ENCODE measurements around the gene CCDC149.

CCDC149 gene

DNA sequence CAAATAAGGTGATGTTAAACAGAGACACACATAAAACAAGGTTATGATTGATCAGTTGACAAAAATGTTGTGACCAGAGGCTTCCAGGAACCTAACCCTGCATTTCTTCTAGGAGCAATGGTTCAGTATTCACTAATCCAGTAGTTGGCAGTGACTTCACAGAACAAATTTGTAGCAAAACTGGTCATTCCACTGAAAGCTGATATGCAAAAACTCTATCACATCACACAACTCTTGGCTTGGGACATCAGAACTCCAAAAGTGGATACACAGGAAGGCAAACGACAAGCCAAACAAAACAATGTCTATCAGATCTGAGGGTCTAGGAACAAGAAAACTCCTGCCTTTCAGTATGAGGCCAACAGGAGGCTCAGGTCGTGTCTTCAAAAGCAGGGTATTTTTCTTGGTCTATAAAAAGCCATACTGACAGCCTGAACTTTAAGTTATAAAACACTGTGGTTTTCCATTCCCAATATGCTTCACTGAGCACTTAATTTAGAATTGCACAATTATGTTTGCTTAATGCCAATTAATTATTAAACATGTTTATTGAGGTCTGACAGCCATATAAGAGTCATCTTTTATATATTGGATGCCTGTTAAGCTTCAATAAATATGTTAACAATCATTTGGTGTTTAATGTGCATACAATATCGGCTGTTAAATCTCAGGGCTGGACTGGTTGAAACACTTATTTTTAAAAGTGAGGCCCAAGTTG is 71.9 kb downstream of the CCDC149 start:
- no peak for DNase-seq (ENCODE audit: low read depth)
- TF ChIP-seq, protein P1, sequence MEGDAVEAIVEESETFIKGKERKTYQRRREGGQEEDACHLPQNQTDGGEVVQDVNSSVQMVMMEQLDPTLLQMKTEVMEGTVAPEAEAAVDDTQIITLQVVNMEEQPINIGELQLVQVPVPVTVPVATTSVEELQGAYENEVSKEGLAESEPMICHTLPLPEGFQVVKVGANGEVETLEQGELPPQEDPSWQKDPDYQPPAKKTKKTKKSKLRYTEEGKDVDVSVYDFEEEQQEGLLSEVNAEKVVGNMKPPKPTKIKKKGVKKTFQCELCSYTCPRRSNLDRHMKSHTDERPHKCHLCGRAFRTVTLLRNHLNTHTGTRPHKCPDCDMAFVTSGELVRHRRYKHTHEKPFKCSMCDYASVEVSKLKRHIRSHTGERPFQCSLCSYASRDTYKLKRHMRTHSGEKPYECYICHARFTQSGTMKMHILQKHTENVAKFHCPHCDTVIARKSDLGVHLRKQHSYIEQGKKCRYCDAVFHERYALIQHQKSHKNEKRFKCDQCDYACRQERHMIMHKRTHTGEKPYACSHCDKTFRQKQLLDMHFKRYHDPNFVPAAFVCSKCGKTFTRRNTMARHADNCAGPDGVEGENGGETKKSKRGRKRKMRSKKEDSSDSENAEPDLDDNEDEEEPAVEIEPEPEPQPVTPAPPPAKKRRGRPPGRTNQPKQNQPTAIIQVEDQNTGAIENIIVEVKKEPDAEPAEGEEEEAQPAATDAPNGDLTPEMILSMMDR (conservative IDR thresholded peaks at IDR 0.05; ENCODE audit: low read depth, low read length): no peak
- no peak overlapping the region for H3K4me3 ChIP-seq (ENCODE audit: low read depth, low read length)

DNA sequence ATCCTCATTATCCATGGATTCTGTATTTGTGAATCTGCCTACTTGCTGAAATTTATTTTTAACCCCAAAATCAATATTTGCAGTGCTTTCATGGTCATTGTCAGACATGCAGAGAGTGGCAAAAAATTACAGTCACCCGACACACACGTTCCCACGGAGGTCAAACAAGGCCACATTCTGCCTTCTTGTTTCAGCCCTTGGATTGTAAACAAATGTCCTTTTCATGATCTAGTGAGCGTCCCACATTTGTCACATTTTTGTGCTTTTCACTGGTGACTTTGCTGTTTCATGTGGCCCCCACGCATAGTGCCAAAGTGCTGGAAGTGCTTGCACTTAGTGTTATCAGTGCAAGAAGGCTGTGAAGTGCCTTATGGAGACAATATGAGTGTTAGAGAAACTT is 72.5 kb downstream of the CCDC149 start:
- TF ChIP-seq, protein P1 (conservative IDR thresholded peaks at IDR 0.05; ENCODE audit: low read depth, low read length): no peak
- no peak for DNase-seq (ENCODE audit: low read depth)
- no peak overlapping the region for H3K4me3 ChIP-seq (ENCODE audit: low read depth, low read length)

DNA sequence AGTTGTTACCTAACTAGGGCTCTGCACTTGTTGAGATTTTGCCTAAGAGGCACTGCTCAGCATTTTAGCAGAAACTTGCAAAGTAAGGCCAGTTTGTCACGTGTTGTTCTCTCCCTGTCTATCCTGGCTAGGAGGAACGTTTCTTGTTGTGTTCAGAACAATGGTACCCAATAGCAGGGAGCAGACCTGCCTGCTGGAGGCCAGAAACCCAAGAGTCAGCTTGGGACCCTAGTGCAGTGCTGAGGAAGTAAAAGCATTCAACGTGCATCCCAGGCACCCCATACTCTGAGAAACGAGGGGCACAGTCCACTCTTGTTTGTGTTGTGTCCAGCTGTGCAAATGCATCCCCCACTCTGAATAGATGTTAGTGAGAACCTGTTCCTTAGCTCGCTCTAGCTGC is 75.1 kb downstream of the CCDC149 start:
- TF ChIP-seq, protein P1 (conservative IDR thresholded peaks at IDR 0.05; ENCODE audit: low read depth, low read length): no peak
- DNase-seq (ENCODE audit: low read depth): no peak
- H3K4me3 ChIP-seq (ENCODE audit: low read depth, low read length): no peak overlapping the region

DNA sequence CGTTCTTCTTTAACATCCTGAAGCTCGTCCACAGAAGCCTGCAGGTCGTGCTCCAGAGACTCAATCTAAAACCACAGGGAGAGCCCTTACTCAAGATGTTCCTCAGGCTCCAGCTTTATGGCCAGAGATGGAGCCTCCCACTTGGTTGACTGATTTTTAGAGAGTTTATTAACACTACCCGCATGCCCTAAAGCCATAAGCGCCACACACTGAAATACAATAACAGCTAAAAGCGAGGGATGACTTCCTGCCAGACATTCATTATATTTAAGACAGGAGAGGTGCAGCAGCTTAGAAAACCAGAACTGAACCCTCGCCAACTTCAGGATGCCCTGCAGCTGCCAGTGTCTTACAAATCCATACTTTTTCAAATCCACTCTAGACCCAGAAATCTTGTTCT is 75.5 kb downstream of the CCDC149 start:
- H3K4me3 ChIP-seq (ENCODE audit: low read depth, low read length): no peak overlapping the region
- TF ChIP-seq, protein P1 (conservative IDR thresholded peaks at IDR 0.05; ENCODE audit: low read depth, low read length): no peak
- no peak for DNase-seq (ENCODE audit: low read depth)

DNA sequence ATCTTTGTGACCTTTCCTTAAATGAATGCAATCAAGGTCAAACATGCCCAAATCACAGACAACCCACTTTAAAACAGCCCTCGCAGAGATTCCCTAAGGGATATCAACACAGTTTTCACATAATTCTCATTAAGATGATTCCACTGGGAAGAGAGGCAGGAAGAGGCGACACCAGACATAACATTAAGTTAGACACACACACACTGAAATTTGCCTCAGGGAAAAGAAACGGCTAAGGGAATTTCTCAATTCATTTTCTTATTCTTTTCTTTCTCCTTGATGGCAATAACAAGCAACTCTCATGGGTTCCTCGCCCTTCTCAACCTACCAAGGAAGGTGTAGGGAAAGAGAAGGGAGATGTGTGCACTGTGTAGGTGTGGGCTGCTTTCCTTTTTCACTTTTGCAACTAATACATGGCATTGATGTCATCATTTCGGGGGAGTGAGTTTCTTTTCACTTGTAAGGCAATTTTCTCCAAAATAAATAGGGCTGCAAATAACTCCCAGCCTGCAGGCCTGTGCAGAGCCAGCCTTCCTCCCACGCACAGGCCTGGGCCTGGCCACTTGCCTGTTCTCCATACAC is 76.1 kb downstream of the CCDC149 start:
- no peak overlapping the region for H3K4me3 ChIP-seq (ENCODE audit: low read depth, low read length)
- DNase-seq (ENCODE audit: low read depth): no peak
- TF ChIP-seq, protein P1 (conservative IDR thresholded peaks at IDR 0.05; ENCODE audit: low read depth, low read length): no peak

DNA sequence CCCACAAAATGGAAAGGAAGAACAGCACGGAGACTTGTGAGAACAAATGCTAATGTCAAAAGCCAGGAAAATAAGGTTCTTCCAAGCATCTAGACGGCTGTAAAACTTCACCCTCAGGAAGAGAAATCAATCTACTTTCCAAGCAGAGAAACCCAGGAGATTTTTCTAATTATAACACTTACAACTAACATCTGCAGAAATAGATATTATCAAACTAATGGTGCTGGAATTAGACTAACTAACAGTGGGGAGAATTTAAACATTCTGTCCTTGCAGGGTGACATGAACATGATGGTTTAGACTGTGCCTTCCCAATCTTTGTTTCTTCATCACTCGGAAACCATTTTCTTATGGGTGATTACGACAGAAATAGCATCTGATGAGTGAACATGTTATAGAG is 77.1 kb downstream of the CCDC149 start:
- TF ChIP-seq, protein P1 (conservative IDR thresholded peaks at IDR 0.05; ENCODE audit: low read depth, low read length): no peak
- H3K4me3 ChIP-seq (ENCODE audit: low read depth, low read length): no peak overlapping the region
- no peak for DNase-seq (ENCODE audit: low read depth)

DNA sequence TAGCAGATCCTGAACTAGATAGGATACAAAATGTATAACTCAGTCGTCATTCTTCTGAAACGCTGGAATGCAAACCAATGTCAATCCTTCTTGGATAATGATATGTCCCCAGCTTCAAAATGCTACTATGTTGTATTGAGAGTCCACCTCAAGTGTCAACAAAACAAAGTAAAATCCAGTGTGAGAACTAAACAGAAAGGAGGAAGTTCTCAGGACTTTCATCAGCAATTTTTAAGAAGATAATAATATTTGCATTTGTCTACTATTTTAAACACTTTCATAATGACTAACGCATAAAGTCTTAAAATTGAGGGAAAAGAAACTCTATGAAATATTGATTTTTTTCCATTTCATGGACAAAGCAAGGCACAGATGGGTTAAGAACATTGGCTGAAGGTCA is 81.2 kb downstream of the CCDC149 start:
- no peak for DNase-seq (ENCODE audit: low read depth)
- H3K4me3 ChIP-seq (ENCODE audit: low read depth, low read length): no peak overlapping the region
- TF ChIP-seq, protein P1 (conservative IDR thresholded peaks at IDR 0.05; ENCODE audit: low read depth, low read length): no peak
